Fibroblast of skin of left biceps (primary cell): ENCODE data around the gene C22orf39.

Source experiments
- DNase-seq, 2 experiments: peaks; one replicate each; pipeline ENCODE4 v3.0.0-alpha.2; 2013; ENCODE audit warnings: low read depth in 2 of 2

C22orf39 gene, protein sequence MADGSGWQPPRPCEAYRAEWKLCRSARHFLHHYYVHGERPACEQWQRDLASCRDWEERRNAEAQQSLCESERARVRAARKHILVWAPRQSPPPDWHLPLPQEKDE

GRCh38 chr22:19447330-19448075, at the start of gene C22orf39:
Gene C22orf39 (minus strand): TSS chr22:19447711. CDS start chr22:19447688, 23 bp downstream.
- DNase-seq = peak; percentile 74 to 75

DNA sequence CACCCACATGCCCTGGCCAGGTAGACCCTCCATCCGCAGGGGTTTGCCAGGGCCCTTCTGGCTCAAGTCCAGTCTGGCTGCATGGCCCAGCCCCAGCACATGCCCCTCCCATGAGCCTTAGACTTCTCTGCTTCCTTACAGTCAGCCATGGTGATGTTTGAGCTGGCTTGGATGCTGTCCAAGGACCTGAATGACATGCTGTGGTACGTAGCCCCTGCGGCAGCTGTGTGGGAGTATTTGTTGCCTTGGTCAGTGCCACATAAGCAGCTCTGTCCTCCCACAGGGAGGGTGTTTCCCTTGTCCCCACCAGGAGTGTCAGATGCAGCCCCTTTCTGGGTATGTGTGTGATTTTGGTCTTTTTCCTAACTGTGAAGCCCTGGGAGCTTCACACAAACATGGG, 49.7 kb upstream of the C22orf39 start:
- no peak for DNase-seq

DNA sequence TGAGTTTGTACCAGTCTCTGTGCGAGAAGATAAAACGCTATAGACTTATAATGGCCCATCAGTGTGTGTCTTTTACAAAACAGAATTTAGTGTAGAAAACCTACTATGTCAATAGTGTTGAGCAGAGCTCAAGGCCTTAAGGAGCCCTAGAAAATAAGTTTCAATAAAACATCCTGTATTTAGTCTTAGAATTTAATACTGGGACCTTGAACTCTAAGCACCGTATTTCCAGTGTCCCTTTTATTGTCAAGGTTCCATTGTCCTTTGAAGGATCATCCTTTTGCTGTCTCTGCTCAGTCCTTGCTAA, 48.8 kb upstream of the C22orf39 start:
- DNase-seq = no peak

- DNase-seq = no peak
These were observed 48.2 kb upstream of the C22orf39 start for GRCh38 chr22:19495562-19496323.

GRCh38 chr22:19494676-19495173, 47.2 kb upstream of the C22orf39 start:
- no peak for DNase-seq

DNA sequence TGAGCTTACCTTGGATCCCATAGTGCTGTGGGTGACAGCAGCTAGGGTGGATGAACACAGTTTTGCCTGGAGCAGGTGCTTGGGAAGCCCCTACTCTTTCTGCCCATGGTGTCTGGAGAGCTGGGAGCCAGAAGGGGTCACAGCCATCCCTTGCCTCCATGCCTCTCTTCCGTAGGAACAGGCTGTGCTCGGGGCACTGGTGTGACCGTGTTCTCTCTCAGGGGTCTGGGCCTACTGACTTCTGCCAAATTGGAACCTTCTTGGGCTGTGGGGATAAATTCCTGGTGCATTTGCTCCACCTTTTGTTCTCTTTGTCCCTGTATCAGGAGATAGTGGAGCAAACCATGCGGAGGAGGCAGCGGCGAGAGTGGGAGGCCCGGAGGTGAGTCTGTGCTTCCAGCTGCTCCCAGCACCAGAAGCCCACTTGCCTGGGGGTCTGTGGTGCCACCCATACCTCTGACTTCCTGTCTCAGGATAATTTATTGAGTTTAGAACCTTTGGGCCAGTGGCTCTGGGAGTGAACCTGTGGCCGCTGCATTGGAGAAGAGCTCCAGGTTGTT, 46.6 kb upstream of the C22orf39 start:
- no peak for DNase-seq

DNA sequence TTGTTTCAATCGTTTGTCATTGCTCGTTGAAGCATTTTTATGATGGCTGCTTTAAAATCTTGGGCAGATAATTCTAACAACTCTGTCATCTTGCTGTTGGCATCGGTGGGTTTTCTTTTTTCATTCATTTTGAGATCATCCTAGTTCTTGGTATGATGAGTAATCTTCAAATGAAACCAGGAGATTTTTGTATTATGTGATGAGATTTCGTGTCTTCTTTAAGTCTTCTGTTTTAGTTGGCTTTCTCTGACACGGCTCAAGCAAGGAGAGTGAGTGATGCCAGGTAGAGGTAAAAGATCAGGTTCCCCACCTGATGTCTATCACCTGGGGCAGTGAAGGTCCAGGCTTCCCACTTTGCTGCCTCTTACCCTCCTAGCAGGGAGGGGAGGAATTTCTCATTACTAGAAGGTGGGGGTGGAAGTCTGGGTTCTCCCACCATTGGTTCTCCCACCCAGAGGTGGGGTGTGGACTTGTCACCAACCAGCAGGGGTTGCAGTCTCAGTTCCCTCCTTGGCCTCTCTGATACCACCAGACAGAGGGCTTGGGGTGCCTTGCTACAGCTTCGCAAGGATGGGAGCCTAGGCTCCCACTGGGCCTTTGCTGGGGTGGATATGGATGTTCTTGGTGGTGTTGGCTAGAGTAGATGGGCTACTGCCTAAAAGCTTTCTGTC, 45.1 kb upstream of the C22orf39 start:
- no peak for DNase-seq

GRCh38 chr22:19490628-19491230, 43.2 kb upstream of the C22orf39 start:
- DNase-seq = no peak

DNA sequence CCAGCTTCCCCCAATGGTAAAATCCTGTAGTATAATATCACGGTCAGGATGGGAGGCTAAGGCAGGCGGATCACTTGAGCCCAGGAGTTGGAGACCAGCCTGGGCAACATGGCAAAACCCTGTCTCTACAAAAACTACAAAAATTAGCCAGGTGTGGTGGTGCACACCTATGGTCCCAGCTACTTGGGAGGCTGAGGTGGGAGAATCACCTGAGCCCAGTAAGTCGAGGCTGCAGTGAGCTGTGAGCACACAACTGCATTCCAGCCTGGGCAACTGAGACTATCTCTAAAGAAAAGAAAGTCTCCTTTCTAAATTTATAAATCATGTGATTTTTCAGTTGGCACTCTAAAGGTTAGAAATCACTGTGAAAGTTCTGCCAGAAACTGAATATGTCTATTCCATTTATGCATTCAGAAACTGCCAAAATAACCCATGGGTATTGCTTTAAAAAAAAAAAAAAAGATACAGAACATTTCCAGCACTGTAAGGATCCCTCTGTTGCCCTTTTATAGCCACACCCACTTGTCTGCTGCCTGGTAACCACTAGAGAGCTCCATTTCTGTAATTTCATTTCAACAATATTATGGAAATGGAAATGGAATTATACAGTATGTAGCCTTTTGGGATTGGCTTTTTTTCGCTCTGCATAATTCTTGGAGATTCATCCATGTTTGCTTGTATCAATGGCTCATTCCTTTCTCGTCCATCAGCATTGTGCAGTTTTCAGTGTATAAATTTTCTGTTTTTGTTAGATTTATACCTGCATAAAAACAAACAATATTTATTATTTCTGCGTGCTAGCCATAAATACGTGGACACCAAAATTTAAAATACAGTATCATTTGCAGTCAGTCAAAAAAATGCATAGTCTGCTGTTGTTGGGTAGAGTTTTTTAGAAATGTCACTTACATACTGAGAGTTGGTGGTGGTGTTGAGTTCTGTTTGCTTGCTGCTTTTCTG, 41.7 kb upstream of the C22orf39 start:
- DNase-seq = no peak

DNA sequence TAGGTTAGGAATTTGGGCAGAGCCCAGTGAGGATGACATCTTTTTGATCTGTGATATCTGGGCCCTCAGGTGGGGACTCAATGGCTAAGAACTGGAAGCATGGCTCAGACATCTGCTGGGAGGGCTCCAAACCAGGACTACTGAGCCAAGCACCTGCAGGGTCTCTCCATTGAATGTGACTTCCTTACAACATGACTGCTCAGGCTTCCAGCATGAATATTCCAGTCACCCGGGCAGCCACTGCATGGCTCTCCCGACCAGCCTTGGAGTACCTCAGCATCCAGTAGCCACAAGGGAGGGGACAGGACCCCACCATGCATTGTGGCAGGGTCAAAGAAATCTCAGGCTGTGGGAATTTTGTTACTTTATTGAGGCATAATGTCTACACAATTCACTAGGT, 40.8 kb upstream of the C22orf39 start:
- DNase-seq = no peak

- DNase-seq = no peak
These were observed 36.2 kb upstream of the C22orf39 start for GRCh38 chr22:19483481-19484244.

DNA sequence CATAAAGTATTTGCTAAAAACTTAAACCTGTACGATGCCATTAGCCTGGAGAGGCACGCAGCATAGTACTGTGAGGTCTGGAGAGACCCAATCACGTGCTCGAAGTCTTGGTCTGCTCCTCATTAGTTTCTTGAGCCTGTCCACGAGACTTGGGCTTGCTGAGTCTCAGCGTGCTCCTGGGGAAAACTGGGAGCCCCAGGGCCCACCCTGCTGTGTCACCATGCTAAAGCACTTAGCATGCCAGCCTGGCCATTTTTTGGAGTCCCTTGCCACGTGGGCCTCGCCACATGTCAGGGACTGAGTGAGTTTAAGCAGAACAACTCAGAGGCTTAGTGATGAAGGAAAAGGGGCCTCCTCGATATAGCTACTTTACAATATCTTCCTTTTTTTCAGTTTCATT, 34.8 kb upstream of the C22orf39 start:
- no peak for DNase-seq

DNA sequence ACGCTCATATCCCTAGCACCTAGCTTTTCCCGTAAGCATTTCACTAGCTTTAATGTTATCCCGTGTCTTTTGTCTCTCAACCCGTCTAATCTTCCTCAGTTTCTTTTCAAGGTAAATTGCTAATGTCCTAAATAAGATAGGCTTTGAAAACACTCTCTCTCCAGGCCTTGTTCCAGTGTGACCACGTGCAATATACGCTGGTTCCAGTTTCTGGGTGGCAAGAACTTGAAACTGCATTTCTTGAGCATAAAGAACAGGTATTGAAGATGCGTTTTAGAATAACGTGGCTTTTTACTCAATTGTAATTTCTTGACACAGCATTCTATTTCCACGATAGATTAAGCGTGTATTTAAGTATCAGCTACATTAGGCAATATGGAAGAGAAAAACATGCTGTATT, 33.3 kb upstream of the C22orf39 start:
- no peak for DNase-seq

DNA sequence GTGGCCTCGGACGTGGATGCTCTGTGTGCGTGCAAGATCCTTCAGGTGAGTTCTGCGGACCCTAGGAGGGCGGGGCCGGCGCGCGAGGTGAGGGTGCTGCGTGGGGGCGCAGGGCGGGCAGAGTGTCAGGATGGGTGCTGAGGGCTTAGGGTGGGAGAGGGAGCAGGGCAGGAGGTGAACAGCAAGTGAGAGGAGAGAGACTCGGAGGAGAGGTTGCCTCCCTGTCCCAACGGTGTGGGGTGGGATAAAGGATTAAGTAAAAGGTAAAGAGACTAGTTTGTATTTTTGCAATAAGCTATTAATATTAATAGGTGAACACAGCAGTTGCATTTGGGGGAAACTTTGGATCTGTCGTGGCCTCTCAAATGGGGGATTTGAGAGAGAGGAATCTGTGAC, 32.7 kb upstream of the C22orf39 start:
- no peak for DNase-seq

DNA sequence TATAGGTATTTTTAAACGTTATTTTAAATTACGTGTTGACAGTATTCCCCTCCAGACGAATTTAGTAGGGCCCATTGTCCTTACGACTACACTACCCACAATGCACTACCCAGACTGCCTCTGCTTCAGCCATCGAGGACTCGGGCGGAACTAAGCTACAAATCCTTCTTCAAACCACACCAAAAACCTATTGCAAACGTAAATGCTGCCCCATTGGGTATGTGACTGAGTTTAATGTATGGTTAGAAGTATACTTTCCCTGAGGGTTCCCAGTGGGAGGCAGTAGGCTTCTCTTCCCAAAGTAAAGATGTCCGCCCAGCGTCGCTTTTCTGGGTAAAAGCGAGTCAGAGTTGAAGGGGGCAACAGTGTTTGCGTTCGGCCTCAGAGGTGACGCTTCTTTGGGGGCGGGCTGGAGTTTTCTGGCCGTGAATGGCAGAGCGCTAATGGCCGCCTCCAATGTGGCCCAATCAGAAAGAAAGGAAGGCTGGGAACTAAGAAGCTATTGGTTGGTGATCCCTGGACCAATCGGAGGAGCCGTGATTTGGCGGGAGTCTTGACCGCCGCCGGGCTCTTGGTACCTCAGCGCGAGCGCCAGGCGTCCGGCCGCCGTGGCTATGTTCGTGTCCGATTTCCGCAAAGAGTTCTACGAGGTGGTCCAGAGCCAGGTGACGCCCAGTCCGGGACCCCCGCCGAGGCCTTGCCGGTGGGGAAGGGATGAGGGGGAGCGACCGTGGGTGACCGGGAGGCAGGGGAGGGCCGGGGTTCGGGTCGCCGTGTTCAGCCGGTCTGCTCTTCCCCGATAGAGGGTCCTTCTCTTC, 32.1 kb upstream of the C22orf39 start, which contains the start of gene CDC45:
CDC45 (plus strand) TSS at position 566 of the 818 bp plus-strand sequence; CDS start at position 615, 49 bp downstream.
- DNase-seq = peak; percentile 94 to 96

GRCh38 chr22:19478901-19479354, 31.4 kb upstream of the C22orf39 start, which contains the start of gene UFD1:
Gene UFD1 (minus strand): TSS chr22:19479193. CDS start chr22:19479085, 108 bp downstream.
- DNase-seq = peak; percentile 40 to 51

- no peak for DNase-seq
These were observed 30.8 kb upstream of the C22orf39 start for GRCh38 chr22:19478045-19478900.
